ENCODE data around the gene SERINC5.
"Not testable (repeated sequence)": the region's sequence is repeated elsewhere in the genome, so short reads cannot be mapped to it uniquely, and the experiment has no call there.

SERINC5 gene

GRCh38 chr5:80225189-80225933, 30.5 kb downstream of the SERINC5 start:
- no peak for DNase-seq

- DNase-seq: no peak
Measured at GRCh38 chr5:80223561-80223960, 32.3 kb downstream of the SERINC5 start.

- peak; percentile 49 for DNase-seq
Measured at GRCh38 chr5:80220245-80220897, 35.5 kb downstream of the SERINC5 start.

GRCh38 chr5:80219391-80219790, 36.5 kb downstream of the SERINC5 start:
- DNase-seq: no peak

- DNase-seq: no peak
Measured at GRCh38 chr5:80217667-80218066, 38.2 kb downstream of the SERINC5 start.

- DNase-seq: peak; percentile 51
Measured at GRCh38 chr5:80216753-80217596, 38.9 kb downstream of the SERINC5 start.

- no peak for DNase-seq
Measured at GRCh38 chr5:80216096-80216495, 39.8 kb downstream of the SERINC5 start.

GRCh38 chr5:80215523-80215922, 40.3 kb downstream of the SERINC5 start:
- DNase-seq: no peak

GRCh38 chr5:80213466-80213865, 42.4 kb downstream of the SERINC5 start:
- no peak for DNase-seq

- DNase-seq: no peak
Measured at GRCh38 chr5:80212171-80212667, 43.6 kb downstream of the SERINC5 start.

GRCh38 chr5:80211327-80211726, 44.5 kb downstream of the SERINC5 start:
- no peak for DNase-seq

GRCh38 chr5:80210014-80210413, 45.8 kb downstream of the SERINC5 start:
- DNase-seq: no peak

- DNase-seq: no peak
Measured at GRCh38 chr5:80208381-80208780, 47.5 kb downstream of the SERINC5 start.

GRCh38 chr5:80207832-80208231, 48.0 kb downstream of the SERINC5 start:
- DNase-seq: no peak

GRCh38 chr5:80206282-80206681, 49.6 kb downstream of the SERINC5 start:
- no peak for DNase-seq

GRCh38 chr5:80205846-80206245, 50.0 kb downstream of the SERINC5 start:
- no peak for DNase-seq

- no peak for DNase-seq
Measured at GRCh38 chr5:80204808-80205614, 50.8 kb downstream of the SERINC5 start.

- not testable (repeated sequence) for DNase-seq
Measured at GRCh38 chr5:80201763-80202162, 54.1 kb downstream of the SERINC5 start.

- no peak for DNase-seq
Measured at GRCh38 chr5:80198920-80199319, 56.9 kb downstream of the SERINC5 start.

- no peak for DNase-seq
Measured at GRCh38 chr5:80198399-80198798, 57.4 kb downstream of the SERINC5 start.

- DNase-seq: no peak
Measured at GRCh38 chr5:80195837-80196400, 59.9 kb downstream of the SERINC5 start.

GRCh38 chr5:80194468-80194867, 61.4 kb downstream of the SERINC5 start:
- DNase-seq: no peak

All from NCI-H2081 treated with DMSO at 0.1 percent for 48 hours (cell line).